GM21360 (cell line): ENCODE results near the gene IDI1.
A peak's percentile ranks its signal among the peaks of the same experiment; 100 is the strongest.
"Not testable (repeated sequence)": the region's sequence is repeated elsewhere in the genome, so short reads cannot be mapped to it uniquely, and the experiment has no call there.

Source experiments
- ATAC-seq: cut with Tn5 transposase; IDR thresholded peaks from one replicate; pipeline ENCODE4 v1.9.1; 2021; ENCODE audit warnings: mild to moderate bottlenecking, moderate library complexity; ENCODE audit not compliant: unreplicated experiment

The IDI1 gene

GRCh38 chr10:1064964-1065247 is 16.0 kb upstream of the IDI1 start:
- no peak for ATAC-seq

- ATAC-seq: no peak
Measured at GRCh38 chr10:1063232-1063865, 14.4 kb upstream of the IDI1 start.

GRCh38 chr10:1061930-1062774 is 13.2 kb upstream of the IDI1 start:
- no peak for ATAC-seq

- ATAC-seq: no peak
Measured at GRCh38 chr10:1059902-1060301, 11.0 kb upstream of the IDI1 start.

GRCh38 chr10:1058017-1058416 is 9.1 kb upstream of the IDI1 start:
- no peak for ATAC-seq

- ATAC-seq: peak; percentile 9
Measured at GRCh38 chr10:1057106-1057657, 8.3 kb upstream of the IDI1 start.

- ATAC-seq: peak; percentile 87
Measured at GRCh38 chr10:1056326-1057105, 7.6 kb upstream of the IDI1 start, which contains the start of gene WDR37. WDR37 (plus strand) TSS chr10:1056385; CDS start chr10:1072156, 15,771 bp downstream.

GRCh38 chr10:1054684-1055083 is 5.8 kb upstream of the IDI1 start:
- no peak for ATAC-seq

GRCh38 chr10:1050554-1050953 is 1.6 kb upstream of the IDI1 start:
- no peak for ATAC-seq

- ATAC-seq: no peak
Measured at GRCh38 chr10:1050145-1050544, 1.2 kb upstream of the IDI1 start.

- no peak for ATAC-seq
Measured at GRCh38 chr10:1049425-1049958, 573 bp upstream of the IDI1 start.

- no peak for ATAC-seq
Measured at GRCh38 chr10:1048349-1048731, 579 bp downstream of the IDI1 start.

- ATAC-seq: no peak
Measured at GRCh38 chr10:1047937-1048336, 982 bp downstream of the IDI1 start.

GRCh38 chr10:1045415-1045814 is 3.5 kb downstream of the IDI1 start:
- no peak for ATAC-seq

- no peak for ATAC-seq
Measured at GRCh38 chr10:1044964-1045363, 4.0 kb downstream of the IDI1 start.

GRCh38 chr10:1044146-1044545 is 4.8 kb downstream of the IDI1 start:
- no peak for ATAC-seq

GRCh38 chr10:1043532-1043995 is 5.4 kb downstream of the IDI1 start:
- peak; percentile 50 for ATAC-seq

GRCh38 chr10:1041514-1041913 is 7.4 kb downstream of the IDI1 start:
- no peak for ATAC-seq

- no peak for ATAC-seq
Measured at GRCh38 chr10:1040133-1040532, 8.8 kb downstream of the IDI1 start.

- ATAC-seq: not testable (repeated sequence)
Measured at GRCh38 chr10:1038769-1039168, 10.2 kb downstream of the IDI1 start.

- no peak for ATAC-seq
Measured at GRCh38 chr10:1037098-1037497, 11.8 kb downstream of the IDI1 start.
